HEK293 (cell line): ENCODE measurements around the gene CLCNKB.

Source experiments
- CTCF ChIP-seq: fragments of 450-650 bp; formaldehyde crosslinking; IDR thresholded peaks from 2 replicates; pipeline ENCODE4 v1.5.1; 2016; ENCODE audit warnings: missing biosample characterization, missing genetic modification characterization
- ZNF274 ChIP-seq, 2 experiments: fragments of 200-500 bp in 1 of 2; fragments of 450-650 bp in 1 of 2; sonication (Bioruptor generic) in 1 of 2; formaldehyde crosslinking in 1 of 2; IDR thresholded peaks; 2 replicates each; pipeline versions ENCODE4 v1.5.1 to v1.6.1; 2014 to 2016; ENCODE audit warnings: borderline replicate concordance in 1 of 2, inconsistent platforms in 1 of 2, low read length in 1 of 2, missing biosample characterization in 1 of 2, missing genetic modification characterization in 1 of 2
- ZNF423 ChIP-seq: fragments of 450-650 bp; formaldehyde crosslinking; IDR thresholded peaks from 2 replicates; pipeline ENCODE4 v1.5.1; 2016; ENCODE audit warnings: missing biosample characterization, missing genetic modification characterization
- ZNF670 ChIP-seq: fragments of 450-650 bp; formaldehyde crosslinking; IDR thresholded peaks from 2 replicates; pipeline ENCODE4 v1.5.1; 2016; ENCODE audit warnings: missing biosample characterization, missing genetic modification characterization, low read depth
- ZNF792 ChIP-seq: fragments of 450-650 bp; formaldehyde crosslinking; IDR thresholded peaks from 2 replicates; pipeline ENCODE4 v1.5.1; 2016; ENCODE audit warnings: missing biosample characterization, missing genetic modification characterization
- TF ChIP-seq, protein P1 (sequence below): fragments of 450-650 bp; formaldehyde crosslinking; IDR thresholded peaks from 2 replicates; pipeline ENCODE4 v1.5.1; 2016; ENCODE audit warnings: missing biosample characterization, missing genetic modification characterization

DNA sequence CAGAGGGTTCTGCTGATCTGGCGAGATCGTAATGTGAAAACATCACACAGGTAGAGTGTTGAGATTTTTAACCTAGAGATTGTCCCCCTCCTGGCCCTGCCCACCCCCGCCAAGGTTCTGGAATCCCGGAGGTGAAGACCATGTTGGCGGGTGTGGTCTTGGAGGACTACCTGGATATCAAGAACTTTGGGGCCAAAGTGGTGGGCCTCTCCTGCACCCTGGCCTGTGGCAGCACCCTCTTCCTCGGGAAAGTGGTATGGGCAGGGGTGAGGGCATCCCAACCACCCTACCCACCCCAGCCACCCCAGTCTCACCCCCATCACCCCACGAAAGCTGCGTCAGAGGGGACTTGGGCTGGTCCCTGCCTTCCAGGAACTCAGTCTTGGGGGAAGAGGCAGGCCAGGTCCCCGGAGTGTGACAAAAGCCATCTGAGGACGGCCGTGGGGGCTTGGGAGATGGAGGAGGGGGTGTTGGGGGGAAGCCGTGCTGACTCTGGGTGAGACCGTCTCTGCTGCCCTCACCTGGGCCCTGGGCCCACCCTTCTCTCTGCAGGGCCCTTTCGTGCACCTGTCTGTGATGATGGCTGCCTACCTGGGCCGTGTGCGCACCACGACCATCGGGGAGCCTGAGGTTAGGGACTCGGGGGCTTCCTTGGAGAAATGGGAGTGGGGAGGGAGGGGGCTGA lies 4.4 kb downstream of the CLCNKB start:
- no peak for TF ChIP-seq CTCF (tag by site-specific recombination)
- TF ChIP-seq, protein P1, sequence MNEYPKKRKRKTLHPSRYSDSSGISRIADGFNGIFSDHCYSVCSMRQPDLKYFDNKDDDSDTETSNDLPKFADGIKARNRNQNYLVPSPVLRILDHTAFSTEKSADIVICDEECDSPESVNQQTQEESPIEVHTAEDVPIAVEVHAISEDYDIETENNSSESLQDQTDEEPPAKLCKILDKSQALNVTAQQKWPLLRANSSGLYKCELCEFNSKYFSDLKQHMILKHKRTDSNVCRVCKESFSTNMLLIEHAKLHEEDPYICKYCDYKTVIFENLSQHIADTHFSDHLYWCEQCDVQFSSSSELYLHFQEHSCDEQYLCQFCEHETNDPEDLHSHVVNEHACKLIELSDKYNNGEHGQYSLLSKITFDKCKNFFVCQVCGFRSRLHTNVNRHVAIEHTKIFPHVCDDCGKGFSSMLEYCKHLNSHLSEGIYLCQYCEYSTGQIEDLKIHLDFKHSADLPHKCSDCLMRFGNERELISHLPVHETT (tag by site-specific recombination) = no peak
- TF ChIP-seq ZNF274 (IDR thresholded peaks at IDR 0.05; ENCODE audit: low read length) = no peak
- no peak for TF ChIP-seq ZNF274 (tag by site-specific recombination; IDR thresholded peaks at IDR 0.05; ENCODE audit: borderline replicate concordance)
- no peak for TF ChIP-seq ZNF670 (tag by site-specific recombination)
- TF ChIP-seq ZNF792 (tag by site-specific recombination) = no peak
- TF ChIP-seq ZNF423 = no peak
